A204.1 (cell line): ENCODE data around the gene ALPK1.
"Not testable (repeated sequence)": the region's sequence is repeated elsewhere in the genome, so short reads cannot be mapped to it uniquely, and the experiment has no call there.

ENCODE experiments used
- FAIRE-seq: peaks from 2 replicates; lab custom pipeline; 2012; peaks lifted over from hg19 to GRCh38; lab: Jason Lieb, UNC

The ALPK1 gene

GRCh38 chr4:112284662-112285411 lies 12.3 kb upstream of the ALPK1 start:
- no peak for FAIRE-seq

- FAIRE-seq = no peak
Measured at GRCh38 chr4:112287258-112287989, 9.7 kb upstream of the ALPK1 start.

GRCh38 chr4:112288455-112288854 lies 8.7 kb upstream of the ALPK1 start:
- no peak for FAIRE-seq

GRCh38 chr4:112289407-112290253 lies 7.5 kb upstream of the ALPK1 start:
- FAIRE-seq = no peak

GRCh38 chr4:112290341-112290740 lies 6.8 kb upstream of the ALPK1 start:
- FAIRE-seq = no peak

GRCh38 chr4:112299721-112300120 lies 2.6 kb downstream of the ALPK1 start:
- FAIRE-seq = no peak

- FAIRE-seq = no peak
Measured at GRCh38 chr4:112302320-112303274, 5.4 kb downstream of the ALPK1 start.

- not testable (repeated sequence) for FAIRE-seq
Measured at GRCh38 chr4:112305477-112305876, 8.3 kb downstream of the ALPK1 start.

- not testable (repeated sequence) for FAIRE-seq
Measured at GRCh38 chr4:112309263-112309791, 12.2 kb downstream of the ALPK1 start.

- no peak for FAIRE-seq
Measured at GRCh38 chr4:112311516-112311915, 14.3 kb downstream of the ALPK1 start.

GRCh38 chr4:112312610-112313239 lies 15.6 kb downstream of the ALPK1 start:
- no peak for FAIRE-seq

GRCh38 chr4:112315446-112315845 lies 18.3 kb downstream of the ALPK1 start:
- FAIRE-seq = no peak

- no peak for FAIRE-seq
Measured at GRCh38 chr4:112316360-112316759, 19.2 kb downstream of the ALPK1 start.

GRCh38 chr4:112318239-112319142 lies 21.3 kb downstream of the ALPK1 start:
- FAIRE-seq = no peak

GRCh38 chr4:112321776-112322684 lies 24.9 kb downstream of the ALPK1 start:
- peak; percentile 85 for FAIRE-seq

GRCh38 chr4:112322866-112323265 lies 25.7 kb downstream of the ALPK1 start:
- no peak for FAIRE-seq

GRCh38 chr4:112325530-112325929 lies 28.4 kb downstream of the ALPK1 start:
- FAIRE-seq = no peak

- FAIRE-seq = peak; percentile 94
Measured at GRCh38 chr4:112327965-112328733, 31.0 kb downstream of the ALPK1 start.
